Activated CD4-positive, alpha-beta T cell treated with anti-CD3 and anti-CD28 coated beads, Interleukin-2, amount 10 ng/mL, durations not matched to agents 7 days and 5 days (primary cell): Measurements from ENCODE around the gene RYR1. TPM values are rescaled to one million over a fixed set of nuclear protein-coding genes. Genes with fewer than 3 reads are reported as not detected.
"Not testable (repeated sequence)": the region's sequence is repeated elsewhere in the genome, so short reads cannot be mapped to it uniquely, and the experiment has no call there.

ENCODE experiments used
- CTCF ChIA-PET: fragments of 350-600 bp; sonication (Branson Sonifier 250); formaldehyde crosslinking; loops from one replicate; lab custom pipeline; 2021; ENCODE audit warnings: antibody characterized with exemption; lab: Charles Lee
- POLR2A ChIA-PET: fragments of 350-600 bp; sonication (Branson Sonifier 250); formaldehyde crosslinking; loops from one replicate; lab custom pipeline; 2021; ENCODE audit warnings: antibody characterized with exemption; lab: Charles Lee
- DNase-seq: peaks from one replicate; pipeline ENCODE4 v3.0.0-alpha.2; 2020
- H3K27ac Mint-ChIP-seq: one replicate; pipeline ENCODE4 v1.8.0; 2021; ENCODE audit warnings: mild to moderate bottlenecking, moderate library complexity, mixed read lengths
- H3K27me3 Mint-ChIP-seq: one replicate; pipeline ENCODE4 v1.8.0; 2021; ENCODE audit warnings: mixed read lengths
- H3K36me3 Mint-ChIP-seq: one replicate; pipeline ENCODE4 v1.8.0; 2021; ENCODE audit warnings: low read depth, mixed read lengths
- H3K4me1 Mint-ChIP-seq: one replicate; pipeline ENCODE4 v1.8.0; 2021; ENCODE audit warnings: mixed read lengths
- H3K4me3 Mint-ChIP-seq: one replicate; pipeline ENCODE4 v1.8.0; 2021; ENCODE audit warnings: mild to moderate bottlenecking, moderate library complexity, mixed read lengths
- H3K9me3 Mint-ChIP-seq: one replicate; pipeline ENCODE4 v1.8.0; 2021; ENCODE audit warnings: mixed read lengths
- total RNA-seq, 2 experiments: library from RNA; stranded (reverse); gene quantifications; one replicate each; pipeline ENCODE4 v1.2.3, GENCODE V29; 2021

Gene RYR1
- total RNA-seq, 2 experiments from 2014 or later: 0.79 to 1.0 TPM

GRCh38 chr19:38583219-38583984, 149.9 kb downstream of the RYR1 start:
- Mint-ChIP-seq H3K4me3 (no peak overlapping the region), H3K9me3 (no peaks in the 10 kb centered on the region), H3K27ac (peak overlapping the region; percentile 15), H3K4me1 (peaks cover 23% of the 10 kb centered on the region), H3K27me3 (no peaks in the 10 kb centered on the region), H3K36me3 (peaks cover 12% of the 10 kb centered on the region)
- DNase-seq: no peak
- ChIA-PET CTCF (interaction anchor here (1.2 kb wide), 1 partner anchor 14 kb away, joined by 3 read pairs; no protein-coding TSS in a partner anchor), POLR2A (no interaction called here)

DNA sequence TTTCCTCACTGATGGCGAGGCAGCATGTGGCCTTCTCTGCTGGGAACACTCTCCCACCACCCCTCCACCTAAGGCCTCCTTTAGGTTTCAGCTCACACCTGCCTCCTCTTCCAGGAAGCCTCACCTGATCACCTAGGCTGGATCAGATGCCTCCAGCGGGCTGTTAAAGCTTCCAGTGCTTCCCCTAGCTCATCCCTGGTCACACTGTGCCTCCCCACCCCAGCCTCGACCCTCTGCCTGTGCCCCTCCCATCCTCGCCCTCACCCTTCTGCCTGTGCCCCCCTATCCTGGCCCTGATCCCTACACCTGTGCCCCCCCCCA, 150.5 kb downstream of the RYR1 start:
- Mint-ChIP-seq H3K27me3 (no peaks in the 10 kb centered on the region), H3K4me1 (peaks cover 19% of the 10 kb centered on the region), H3K9me3 (no peaks in the 10 kb centered on the region), H3K4me3 (no peak overlapping the region), H3K27ac (no peak overlapping the region), H3K36me3 (peaks cover 14% of the 10 kb centered on the region)
- CTCF ChIA-PET: interaction anchor here (1.2 kb wide), 1 partner anchor 15 kb away, joined by 3 read pairs; no protein-coding TSS in a partner anchor
- POLR2A ChIA-PET: no interaction called here
- DNase-seq: no peak

GRCh38 chr19:38587562-38587961, 154.1 kb downstream of the RYR1 start:
- Mint-ChIP-seq H3K4me1 (peaks cover 12% of the 10 kb centered on the region), H3K36me3 (peaks cover 28% of the 10 kb centered on the region), H3K9me3 (no peaks in the 10 kb centered on the region), H3K27me3 (no peaks in the 10 kb centered on the region), H3K27ac (no peak overlapping the region), H3K4me3 (no peak overlapping the region)
- ChIA-PET CTCF (no interaction called here), POLR2A (no interaction called here)
- no peak for DNase-seq

- ChIA-PET CTCF (interaction anchor here (1.2 kb wide), 1 partner anchor 185 kb away, joined by 4 read pairs; the partner anchor contains the start of gene FAM98C), POLR2A (no interaction called here)
- H3K4me3 Mint-ChIP-seq: no peak overlapping the region
- H3K36me3 Mint-ChIP-seq: peaks cover 30% of the 10 kb centered on the region
- DNase-seq: no peak
- no peaks in the 10 kb centered on the region for H3K27me3 Mint-ChIP-seq
- H3K27ac Mint-ChIP-seq: peak overlapping the region; percentile 3
- H3K4me1 Mint-ChIP-seq: peaks cover 12% of the 10 kb centered on the region
- no peaks in the 10 kb centered on the region for H3K9me3 Mint-ChIP-seq
These were observed 154.6 kb downstream of the RYR1 start for GRCh38 chr19:38588041-38588440.

DNA sequence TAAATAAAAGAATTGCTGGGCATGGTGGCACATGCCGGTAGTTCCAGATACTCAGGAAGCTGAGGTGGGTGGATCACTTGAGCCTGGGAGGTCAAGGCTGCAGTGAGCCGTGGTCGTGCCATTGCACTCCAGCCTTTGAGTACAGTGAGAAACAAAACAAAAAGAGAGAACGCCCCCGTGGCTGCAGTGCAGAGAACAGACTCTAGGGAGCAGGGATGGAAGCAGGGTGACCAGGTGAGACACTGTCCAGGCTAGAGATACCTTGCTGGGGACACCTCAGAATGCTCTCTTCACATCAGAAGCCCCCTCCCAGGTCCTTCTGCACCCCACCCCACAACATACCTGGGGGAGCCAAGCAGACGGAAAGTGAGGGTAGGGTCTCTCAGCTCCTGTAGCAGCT, 159.4 kb downstream of the RYR1 start:
- POLR2A ChIA-PET: no interaction called here

DNA sequence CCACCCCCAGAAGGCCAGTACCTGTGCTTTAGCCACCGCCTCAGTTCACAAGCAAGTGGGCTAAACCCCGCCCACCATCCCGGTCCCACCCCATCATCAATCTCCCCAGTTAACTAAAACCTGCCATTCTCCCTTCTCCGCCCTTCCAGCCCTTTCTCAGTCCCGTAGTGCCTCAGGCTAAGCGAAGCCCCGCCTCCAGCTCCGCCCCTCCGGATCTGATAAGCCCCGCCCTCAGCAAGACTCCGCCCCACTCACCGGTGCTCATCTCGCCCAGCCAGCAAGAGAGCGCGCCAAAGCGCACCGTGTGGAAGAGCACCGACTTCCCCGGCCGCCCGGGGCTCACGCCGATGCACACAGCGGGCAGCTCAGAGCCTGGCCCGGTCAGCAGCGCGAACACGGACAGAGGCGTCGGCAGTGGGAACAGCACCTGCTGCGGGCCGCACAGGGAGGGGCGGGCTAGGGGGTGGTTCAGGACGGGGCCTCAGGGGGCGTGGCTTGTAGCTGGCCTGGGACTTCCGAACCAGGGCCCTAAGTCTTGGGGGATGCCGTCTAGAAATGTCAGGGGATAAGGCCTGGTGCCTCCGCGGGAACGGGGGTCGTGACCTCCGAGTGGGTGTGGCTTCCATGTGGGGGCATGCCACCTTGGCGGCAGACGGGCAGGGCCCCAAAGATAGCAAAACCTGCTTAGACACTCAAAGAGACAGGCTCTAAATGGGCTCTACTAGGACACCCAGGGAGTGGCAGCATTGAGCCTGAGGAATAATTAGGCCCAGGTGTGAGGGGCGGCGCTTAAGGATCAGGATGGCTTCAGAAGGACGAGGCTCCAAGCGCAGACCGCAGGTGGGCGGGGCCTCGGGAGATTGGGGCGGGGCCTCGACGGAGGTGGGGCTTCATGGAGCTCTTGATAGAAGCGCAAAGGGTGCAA, 162.8 kb downstream of the RYR1 start:
- DNase-seq: no peak
- Mint-ChIP-seq H3K4me3 (no peak overlapping the region), H3K4me1 (peaks cover 12% of the 10 kb centered on the region), H3K27me3 (no peaks in the 10 kb centered on the region), H3K36me3 (peaks cover 56% of the 10 kb centered on the region), H3K9me3 (no peaks in the 10 kb centered on the region), H3K27ac (no peak overlapping the region)
- ChIA-PET POLR2A (no interaction called here), CTCF (interaction anchor here (0.8 kb wide), 1 partner anchor 40 kb away, joined by 3 read pairs; no protein-coding TSS in a partner anchor)

More for the DNA sequence above, 159.4 kb downstream of the RYR1 start:
- Mint-ChIP-seq H3K9me3 (no peaks in the 10 kb centered on the region), H3K4me1 (peaks cover 11% of the 10 kb centered on the region), H3K27ac (no peak overlapping the region), H3K36me3 (peaks cover 58% of the 10 kb centered on the region), H3K27me3 (no peaks in the 10 kb centered on the region), H3K4me3 (no peak overlapping the region)
- no peak for DNase-seq
- CTCF ChIA-PET: interaction anchor here (0.6 kb wide), 1 partner anchor 165 kb away, joined by 3 read pairs; no protein-coding TSS in a partner anchor

GRCh38 chr19:38597075-38597474, 163.6 kb downstream of the RYR1 start:
- Mint-ChIP-seq H3K9me3 (no peaks in the 10 kb centered on the region), H3K27me3 (no peaks in the 10 kb centered on the region), H3K36me3 (peaks cover 61% of the 10 kb centered on the region), H3K4me3 (no peak overlapping the region), H3K4me1 (peaks cover 12% of the 10 kb centered on the region), H3K27ac (no peak overlapping the region)
- ChIA-PET POLR2A (no interaction called here), CTCF (no interaction called here)
- no peak for DNase-seq

DNA sequence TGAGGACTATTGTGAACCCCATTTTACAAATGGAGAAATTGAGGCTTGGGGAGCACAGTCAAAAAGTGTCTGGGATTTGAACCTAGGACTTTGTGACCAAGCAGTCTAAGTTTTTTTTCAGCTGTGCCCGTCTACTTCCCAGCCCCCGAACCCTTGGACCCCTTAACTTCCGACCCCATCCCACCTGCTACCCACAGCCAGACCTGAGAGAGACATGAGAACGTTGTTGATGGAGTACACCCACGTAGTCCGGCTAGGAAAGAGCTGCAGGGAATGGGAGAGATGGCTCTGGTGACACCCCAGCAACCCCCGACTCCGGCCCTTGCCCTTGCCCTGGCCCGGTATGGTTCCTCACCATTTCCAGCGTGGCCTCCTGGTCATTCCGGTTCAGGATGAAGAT, 166.2 kb downstream of the RYR1 start:
- Mint-ChIP-seq H3K4me1 (peaks cover 12% of the 10 kb centered on the region), H3K4me3 (no peak overlapping the region), H3K9me3 (no peaks in the 10 kb centered on the region), H3K27me3 (no peaks in the 10 kb centered on the region), H3K27ac (no peak overlapping the region), H3K36me3 (peaks cover 51% of the 10 kb centered on the region)
- POLR2A ChIA-PET: no interaction called here
- CTCF ChIA-PET: interaction anchor here (1.0 kb wide), 1 partner anchor 13 kb away, joined by 4 read pairs; no protein-coding TSS in a partner anchor
- DNase-seq: no peak

DNA sequence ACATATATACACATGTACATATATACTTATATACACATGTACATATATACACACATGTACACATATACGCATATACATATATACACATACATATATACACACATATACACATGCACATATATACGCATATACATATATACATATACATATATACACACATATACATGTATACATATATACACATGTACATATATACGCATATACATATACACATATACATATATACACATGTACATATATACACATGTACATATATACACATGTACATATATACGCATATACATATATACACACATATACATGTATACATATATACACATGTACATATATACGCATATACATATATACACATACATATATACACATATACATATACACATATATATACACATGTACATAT, 169.4 kb downstream of the RYR1 start:
- H3K9me3 Mint-ChIP-seq, H3K4me3 Mint-ChIP-seq, H3K27me3 Mint-ChIP-seq, H3K4me1 Mint-ChIP-seq, CTCF ChIA-PET, H3K27ac Mint-ChIP-seq, DNase-seq, POLR2A ChIA-PET: not testable (repeated sequence)
- peaks cover 44% of the 10 kb centered on the region for H3K36me3 Mint-ChIP-seq

DNA sequence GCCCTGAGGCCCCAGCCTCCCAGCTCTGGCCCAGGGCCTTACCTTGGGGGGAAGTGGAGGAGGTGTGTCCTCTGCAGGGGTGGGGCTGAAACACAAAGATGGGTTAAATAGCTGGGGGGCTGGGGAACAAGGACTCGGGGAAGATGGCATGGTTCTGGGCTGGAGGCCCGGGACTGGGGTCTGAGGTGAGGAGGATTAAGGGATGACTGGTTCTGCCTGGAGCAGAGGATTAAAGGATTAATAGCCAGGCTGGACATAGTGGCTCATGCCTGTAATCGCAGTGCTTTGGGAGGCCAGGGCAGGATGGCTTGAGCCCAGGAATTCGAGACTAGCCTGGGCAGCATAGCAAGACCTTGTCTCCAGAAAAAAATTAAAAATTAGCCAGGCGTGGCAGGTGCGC, 172.6 kb downstream of the RYR1 start:
- Mint-ChIP-seq H3K27ac (no peak overlapping the region), H3K27me3 (no peaks in the 10 kb centered on the region), H3K9me3 (no peaks in the 10 kb centered on the region), H3K36me3 (peaks cover 52% of the 10 kb centered on the region), H3K4me3 (no peak overlapping the region), H3K4me1 (no peaks in the 10 kb centered on the region)
- ChIA-PET CTCF (no interaction called here), POLR2A (interaction anchor here (0.7 kb wide), 1 partner anchor 13 kb away, joined by 3 read pairs; the partner anchor contains the start of gene EIF3K)
- DNase-seq: no peak

DNA sequence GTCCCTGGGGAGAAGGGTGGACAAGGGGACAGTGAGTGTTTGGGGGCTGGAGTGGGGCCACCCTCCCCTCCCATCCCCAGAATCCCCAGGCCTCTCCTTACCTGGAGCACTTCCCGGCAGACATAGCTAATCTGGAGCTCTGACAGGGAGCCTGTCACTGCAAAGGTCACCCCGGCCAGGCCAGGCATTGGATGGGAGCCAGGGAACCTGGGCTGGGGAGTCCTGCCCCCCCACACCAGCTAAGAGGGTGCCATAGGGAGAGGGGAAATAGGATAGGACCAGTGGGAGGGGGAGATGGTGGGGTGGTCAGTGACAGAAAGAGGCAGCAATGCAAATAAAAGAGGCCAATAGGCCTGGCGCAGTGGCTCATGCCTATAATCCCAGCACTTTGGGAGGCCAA, 180.8 kb downstream of the RYR1 start:
- H3K27ac Mint-ChIP-seq: no peak overlapping the region
- H3K27me3 Mint-ChIP-seq: no peaks in the 10 kb centered on the region
- no peaks in the 10 kb centered on the region for H3K9me3 Mint-ChIP-seq
- H3K4me1 Mint-ChIP-seq: peaks cover 48% of the 10 kb centered on the region
- POLR2A ChIA-PET: no interaction called here
- CTCF ChIA-PET: no interaction called here
- no peak overlapping the region for H3K4me3 Mint-ChIP-seq
- peaks cover 49% of the 10 kb centered on the region for H3K36me3 Mint-ChIP-seq
- no peak for DNase-seq

DNA sequence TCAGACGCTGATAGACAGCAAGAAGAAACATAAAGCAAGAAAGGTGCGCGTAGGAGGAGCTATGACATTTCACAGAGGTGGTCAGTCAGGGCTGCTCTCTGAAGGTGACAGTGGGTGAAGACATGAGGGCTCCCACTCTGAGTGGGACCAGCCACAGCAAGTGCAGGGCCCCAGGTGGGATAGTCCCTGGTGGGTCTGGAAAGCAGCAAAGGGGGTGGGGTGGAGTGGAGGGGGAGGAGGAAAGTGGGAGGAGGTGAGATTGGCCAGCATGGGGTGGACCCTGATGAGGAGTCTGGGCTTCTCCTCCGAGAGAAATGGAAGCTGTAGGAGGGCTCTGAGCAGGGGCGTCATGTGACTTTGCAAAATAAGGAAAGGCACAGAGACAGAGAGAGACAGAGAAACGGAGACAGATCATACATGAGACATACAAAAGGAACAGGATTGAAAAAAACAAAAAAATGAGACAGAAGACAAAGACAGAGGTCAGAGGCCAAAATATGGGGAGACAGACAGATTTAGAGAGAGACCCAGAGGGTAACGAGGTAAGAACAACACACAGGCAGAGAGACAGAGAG, 181.6 kb downstream of the RYR1 start:
- CTCF ChIA-PET: interaction anchor here (1.3 kb wide), 1 partner anchor 315 kb away, joined by 3 read pairs; the partner anchor contains the start of genes MRPS12 and SARS2
- Mint-ChIP-seq H3K36me3 (peaks cover 47% of the 10 kb centered on the region), H3K9me3 (no peaks in the 10 kb centered on the region), H3K4me1 (peaks cover 54% of the 10 kb centered on the region), H3K27ac (peak overlapping the region; percentile 52), H3K27me3 (no peaks in the 10 kb centered on the region), H3K4me3 (peak overlapping the region; percentile 60)
- no peak for DNase-seq
- POLR2A ChIA-PET: no interaction called here
